ENCODE results near the gene KIF26B. TPM values are rescaled to one million over a fixed set of nuclear protein-coding genes. Genes with fewer than 3 reads are reported as not detected.

KIF26B gene
- total and polyA plus RNA-seq, 8 donors: 0.15 to 3.2 (median 0.89) TPM; not detected in 1

- intact Hi-C loops (cut with DNase I; ENCODE audit: low total_unique reads): no loop called here
- Histone ChIP-seq H3K27me3 (no peaks in the 10 kb centered on the region), H3K4me1 (no peaks in the 10 kb centered on the region), H3K27ac (no peak overlapping the region), H3K4me3 (no peak overlapping the region), H3K36me3 (no peaks in the 10 kb centered on the region), H3K9me3 (no peaks in the 10 kb centered on the region)
- no peak for DNase-seq
- TF ChIP-seq CTCF (IDR thresholded peaks at IDR 0.05) (no peak), EP300 (IDR thresholded peaks at IDR 0.05) (no peak), POLR2A (IDR thresholded peaks at IDR 0.05) (no peak), POLR2AphosphoS5 (IDR thresholded peaks at IDR 0.05) (no peak)
- WGBS, 5 donors: 75 to 89% (median 78%) methylated on average over 5 of the region's 5 CpGs
These were observed 338.2 kb downstream of the KIF26B start for GRCh38 chr1:245493029-245493428.

- DNase-seq: no peak
- no peak overlapping the region for H3K27ac ChIP-seq
- intact Hi-C loops (cut with DNase I; ENCODE audit: low total_unique reads): no loop called here
- no peaks in the 10 kb centered on the region for H3K4me1 ChIP-seq
- H3K9me3 ChIP-seq: no peaks in the 10 kb centered on the region
- H3K4me3 ChIP-seq: no peak overlapping the region
- no peaks in the 10 kb centered on the region for H3K36me3 ChIP-seq
- no peak for TF ChIP-seq POLR2AphosphoS5 (IDR thresholded peaks at IDR 0.05)
- TF ChIP-seq CTCF (IDR thresholded peaks at IDR 0.05): no peak
- TF ChIP-seq POLR2A (IDR thresholded peaks at IDR 0.05): no peak
- no peak for TF ChIP-seq EP300 (IDR thresholded peaks at IDR 0.05)
- 78 to 94% (median 87%) methylated on average over 5 of the region's 5 CpGs for WGBS, 5 donors
- H3K27me3 ChIP-seq: no peaks in the 10 kb centered on the region
These were observed 340.9 kb downstream of the KIF26B start for GRCh38 chr1:245495681-245496080.

GRCh38 chr1:245500546-245500945 lies 345.8 kb downstream of the KIF26B start:
- intact Hi-C loops (cut with DNase I; ENCODE audit: low total_unique reads): no loop called here
- H3K4me3 ChIP-seq: no peak overlapping the region
- no peak overlapping the region for H3K27ac ChIP-seq
- no peaks in the 10 kb centered on the region for H3K4me1 ChIP-seq
- TF ChIP-seq POLR2AphosphoS5 (IDR thresholded peaks at IDR 0.05) (no peak), CTCF (IDR thresholded peaks at IDR 0.05) (no peak), POLR2A (IDR thresholded peaks at IDR 0.05) (no peak), EP300 (IDR thresholded peaks at IDR 0.05) (no peak)
- H3K9me3 ChIP-seq: no peaks in the 10 kb centered on the region
- no peak for DNase-seq
- no peaks in the 10 kb centered on the region for H3K27me3 ChIP-seq
- H3K36me3 ChIP-seq: no peaks in the 10 kb centered on the region
- WGBS, 5 donors: 76 to 84% (median 82%) methylated on average over 7 of the region's 7 CpGs

GRCh38 chr1:245501633-245502032 lies 346.8 kb downstream of the KIF26B start:
- DNase-seq: no peak
- Histone ChIP-seq H3K27ac (no peak overlapping the region), H3K36me3 (no peaks in the 10 kb centered on the region), H3K4me1 (no peaks in the 10 kb centered on the region), H3K27me3 (no peaks in the 10 kb centered on the region), H3K9me3 (no peaks in the 10 kb centered on the region), H3K4me3 (no peak overlapping the region)
- WGBS, 5 donors: 86 to 91% (median 87%) methylated on average over 7 of the region's 7 CpGs
- intact Hi-C loops (cut with DNase I; ENCODE audit: low total_unique reads): no loop called here
- TF ChIP-seq POLR2A (IDR thresholded peaks at IDR 0.05) (no peak), EP300 (IDR thresholded peaks at IDR 0.05) (no peak), POLR2AphosphoS5 (IDR thresholded peaks at IDR 0.05) (no peak), CTCF (IDR thresholded peaks at IDR 0.05) (no peak)

Measured in stomach (tissue), 9 donors.